ENCODE results near the gene RBBP8NL.

GRCh38 chr20:62364911-62365736 is 62.2 kb downstream of the RBBP8NL start:
- TF ChIP-seq CTCF (IDR thresholded peaks at IDR 0.05) (no peak), SREBF2 (IDR thresholded peaks at IDR 0.05) (no peak), RCOR1 (IDR thresholded peaks at IDR 0.05; ENCODE audit: low read depth, low read length) (no peak), POLR2A (IDR thresholded peaks at IDR 0.05; ENCODE audit: low read length) (no peak), BCL3 (IDR thresholded peaks at IDR 0.05) (no peak), JUN (IDR thresholded peaks at IDR 0.05) (no peak; a peak in 1 of 5 replicates), MAX (IDR thresholded peaks at IDR 0.05) (peak; percentile 20; the same call in 1 of the 2 replicates), NPAS2 (CRISPR knock-in tag; IDR thresholded peaks at IDR 0.05; ENCODE audit: borderline replicate concordance) (no peak), CHD2 (IDR thresholded peaks at IDR 0.05; ENCODE audit: low read length, partially characterized antibody) (no peak), JUNB (IDR thresholded peaks at IDR 0.05) (no peak), HMGXB4 (CRISPR knock-in tag; IDR thresholded peaks at IDR 0.05; ENCODE audit: borderline replicate concordance) (no peak)
